22Rv1 (cell line): Measurements from ENCODE around the gene BRAF.

Experiments
- ZFX ChIP-seq: fragments of 450-650 bp; IDR thresholded peaks from 2 replicates; pipeline ENCODE4 v1.6.1; 2017; ENCODE audit warnings: antibody characterized with exemption, borderline replicate concordance
- TF ChIP-seq, protein P1 (sequence below): fragments of 450-650 bp; IDR thresholded peaks from 2 replicates; pipeline ENCODE4 v1.5.1; 2017; ENCODE audit warnings: mild to moderate bottlenecking

DNA sequence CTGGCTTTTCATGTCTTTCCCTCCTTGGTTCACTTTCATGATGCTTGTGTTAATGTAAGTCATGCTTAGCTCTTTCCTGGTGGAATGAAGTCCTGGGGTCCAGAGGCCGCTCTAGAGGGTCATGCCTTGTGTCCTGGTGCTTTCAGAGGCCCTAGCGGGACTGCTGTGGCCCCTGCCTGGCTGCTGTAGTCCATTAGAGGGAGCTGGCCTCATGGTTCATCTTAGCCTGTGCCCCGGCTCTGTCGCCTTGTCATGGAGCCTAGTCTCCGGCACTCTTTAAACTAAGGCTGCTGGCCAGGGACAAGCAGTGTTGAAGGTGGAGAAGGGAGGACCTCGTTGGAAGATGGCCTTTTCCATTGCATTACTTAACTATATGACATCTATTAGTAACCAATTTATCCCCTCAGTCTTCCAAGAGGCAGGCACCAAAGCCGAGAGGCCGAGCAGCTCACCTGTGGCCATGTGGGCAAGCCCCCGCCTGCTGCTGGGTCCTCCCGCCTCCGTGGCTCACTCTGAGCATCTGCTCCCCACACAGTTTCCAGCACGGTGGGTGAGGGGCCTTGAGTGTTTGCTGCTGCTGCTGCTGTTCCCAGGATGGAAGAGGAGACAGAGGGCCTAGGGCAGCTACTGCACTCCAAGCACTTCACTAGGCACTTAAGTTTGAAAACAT lies 233.2 kb downstream of the BRAF start:
- TF ChIP-seq, protein P1, sequence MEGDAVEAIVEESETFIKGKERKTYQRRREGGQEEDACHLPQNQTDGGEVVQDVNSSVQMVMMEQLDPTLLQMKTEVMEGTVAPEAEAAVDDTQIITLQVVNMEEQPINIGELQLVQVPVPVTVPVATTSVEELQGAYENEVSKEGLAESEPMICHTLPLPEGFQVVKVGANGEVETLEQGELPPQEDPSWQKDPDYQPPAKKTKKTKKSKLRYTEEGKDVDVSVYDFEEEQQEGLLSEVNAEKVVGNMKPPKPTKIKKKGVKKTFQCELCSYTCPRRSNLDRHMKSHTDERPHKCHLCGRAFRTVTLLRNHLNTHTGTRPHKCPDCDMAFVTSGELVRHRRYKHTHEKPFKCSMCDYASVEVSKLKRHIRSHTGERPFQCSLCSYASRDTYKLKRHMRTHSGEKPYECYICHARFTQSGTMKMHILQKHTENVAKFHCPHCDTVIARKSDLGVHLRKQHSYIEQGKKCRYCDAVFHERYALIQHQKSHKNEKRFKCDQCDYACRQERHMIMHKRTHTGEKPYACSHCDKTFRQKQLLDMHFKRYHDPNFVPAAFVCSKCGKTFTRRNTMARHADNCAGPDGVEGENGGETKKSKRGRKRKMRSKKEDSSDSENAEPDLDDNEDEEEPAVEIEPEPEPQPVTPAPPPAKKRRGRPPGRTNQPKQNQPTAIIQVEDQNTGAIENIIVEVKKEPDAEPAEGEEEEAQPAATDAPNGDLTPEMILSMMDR, result no peak
- no peak for TF ChIP-seq ZFX
